Measurements from ENCODE around the gene LIMA1. TPM values are rescaled to one million over a fixed set of nuclear protein-coding genes. Genes with fewer than 3 reads are reported as not detected.
"Not testable (repeated sequence)": the region's sequence is repeated elsewhere in the genome, so short reads cannot be mapped to it uniquely, and the experiment has no call there.

The LIMA1 gene
- total RNA-seq, 1 donor from 2014 or later, result 96.0 TPM

- Histone ChIP-seq H3K4me3 (ENCODE audit: low read depth, low read length) (peak overlapping the region; percentile 64), H3K36me3 (ENCODE audit: control insufficient read depth, insufficient read depth, low read length) (no peaks in the 10 kb centered on the region), H3K27me3 (ENCODE audit: control insufficient read depth, insufficient read depth, low read length) (no peaks in the 10 kb centered on the region)
- no peak for TF ChIP-seq CTCF (IDR thresholded peaks at IDR 0.05; ENCODE audit: insufficient read depth, low read length, poor library complexity, severe bottlenecking)
- no peak for DNase-seq (ENCODE audit: low read depth)
Measured at GRCh38 chr12:50219544-50219943, 63.8 kb downstream of the LIMA1 start.

GRCh38 chr12:50219001-50219400 is 64.3 kb downstream of the LIMA1 start:
- DNase-seq (ENCODE audit: low read depth); H3K4me3 ChIP-seq (ENCODE audit: low read depth, low read length); H3K27me3 ChIP-seq (ENCODE audit: control insufficient read depth, insufficient read depth, low read length); H3K36me3 ChIP-seq (ENCODE audit: control insufficient read depth, insufficient read depth, low read length): not testable (repeated sequence)

- Histone ChIP-seq H3K27me3 (ENCODE audit: control insufficient read depth, insufficient read depth, low read length) (no peaks in the 10 kb centered on the region), H3K36me3 (ENCODE audit: control insufficient read depth, insufficient read depth, low read length) (no peaks in the 10 kb centered on the region), H3K4me3 (ENCODE audit: low read depth, low read length) (no peak overlapping the region)
- TF ChIP-seq CTCF (IDR thresholded peaks at IDR 0.05; ENCODE audit: insufficient read depth, low read length, poor library complexity, severe bottlenecking), result no peak
- DNase-seq (ENCODE audit: low read depth), result no peak
Measured at GRCh38 chr12:50218386-50218785, 64.9 kb downstream of the LIMA1 start.

- no peaks in the 10 kb centered on the region for H3K36me3 ChIP-seq (ENCODE audit: control insufficient read depth, insufficient read depth, low read length)
- TF ChIP-seq CTCF (IDR thresholded peaks at IDR 0.05; ENCODE audit: insufficient read depth, low read length, poor library complexity, severe bottlenecking), result no peak
- no peak for DNase-seq (ENCODE audit: low read depth)
- no peak overlapping the region for H3K4me3 ChIP-seq (ENCODE audit: low read depth, low read length)
- H3K27me3 ChIP-seq (ENCODE audit: control insufficient read depth, insufficient read depth, low read length), result no peaks in the 10 kb centered on the region
Measured at GRCh38 chr12:50217202-50217601, 66.1 kb downstream of the LIMA1 start.

- no peaks in the 10 kb centered on the region for H3K36me3 ChIP-seq (ENCODE audit: control insufficient read depth, insufficient read depth, low read length)
- H3K27me3 ChIP-seq (ENCODE audit: control insufficient read depth, insufficient read depth, low read length), result no peaks in the 10 kb centered on the region
- no peak for TF ChIP-seq CTCF (IDR thresholded peaks at IDR 0.05; ENCODE audit: insufficient read depth, low read length, poor library complexity, severe bottlenecking)
- DNase-seq (ENCODE audit: low read depth), result no peak
- H3K4me3 ChIP-seq (ENCODE audit: low read depth, low read length), result no peak overlapping the region
Measured at GRCh38 chr12:50215033-50215432, 68.3 kb downstream of the LIMA1 start.

- no peak for TF ChIP-seq CTCF (IDR thresholded peaks at IDR 0.05; ENCODE audit: insufficient read depth, low read length, poor library complexity, severe bottlenecking)
- H3K27me3 ChIP-seq (ENCODE audit: control insufficient read depth, insufficient read depth, low read length), result no peaks in the 10 kb centered on the region
- no peaks in the 10 kb centered on the region for H3K36me3 ChIP-seq (ENCODE audit: control insufficient read depth, insufficient read depth, low read length)
- no peak overlapping the region for H3K4me3 ChIP-seq (ENCODE audit: low read depth, low read length)
- no peak for DNase-seq (ENCODE audit: low read depth)
Measured at GRCh38 chr12:50214018-50214417, 69.3 kb downstream of the LIMA1 start.
